IPS-NIHi11 (cell line): ENCODE results near the gene MICAL2.

Source experiments
- DNase-seq: peaks from one replicate; pipeline ENCODE4 v3.0.0; 2012; ENCODE audit warnings: mixed read lengths, low spot score

The MICAL2 gene

GRCh38 chr11:12189543-12190235 is 79.3 kb downstream of the MICAL2 start:
- no peak for DNase-seq

- no peak for DNase-seq
These were observed 80.1 kb downstream of the MICAL2 start for GRCh38 chr11:12190511-12190910.

GRCh38 chr11:12192794-12193514 is 82.6 kb downstream of the MICAL2 start:
- DNase-seq, result no peak

- no peak for DNase-seq
These were observed 83.3 kb downstream of the MICAL2 start for GRCh38 chr11:12193515-12194336.

- DNase-seq, result no peak
These were observed 85.4 kb downstream of the MICAL2 start for GRCh38 chr11:12195768-12196167.

- no peak for DNase-seq
These were observed 85.9 kb downstream of the MICAL2 start for GRCh38 chr11:12196308-12196707.

- DNase-seq, result no peak
These were observed 86.5 kb downstream of the MICAL2 start for GRCh38 chr11:12196872-12197271.

- DNase-seq, result no peak
These were observed 88.1 kb downstream of the MICAL2 start for GRCh38 chr11:12198251-12199222.

- no peak for DNase-seq
These were observed 89.0 kb downstream of the MICAL2 start for GRCh38 chr11:12199231-12199948.

GRCh38 chr11:12200279-12200990 is 90.0 kb downstream of the MICAL2 start:
- DNase-seq, result no peak

- DNase-seq, result no peak
These were observed 90.9 kb downstream of the MICAL2 start for GRCh38 chr11:12200991-12201985.

GRCh38 chr11:12202661-12203310 is 92.4 kb downstream of the MICAL2 start:
- DNase-seq, result no peak

GRCh38 chr11:12204506-12204905 is 94.1 kb downstream of the MICAL2 start:
- no peak for DNase-seq

- no peak for DNase-seq
These were observed 94.9 kb downstream of the MICAL2 start for GRCh38 chr11:12205330-12205729.

GRCh38 chr11:12206529-12206928 is 96.1 kb downstream of the MICAL2 start:
- DNase-seq, result no peak

GRCh38 chr11:12207384-12208150 is 97.2 kb downstream of the MICAL2 start:
- DNase-seq, result no peak

GRCh38 chr11:12209096-12209495 is 98.7 kb downstream of the MICAL2 start:
- no peak for DNase-seq

- no peak for DNase-seq
These were observed 99.8 kb downstream of the MICAL2 start for GRCh38 chr11:12210200-12210599.
